ENCODE measurements around the gene KCNJ12.
"Not testable (repeated sequence)": the region's sequence is repeated elsewhere in the genome, so short reads cannot be mapped to it uniquely, and the experiment has no call there.

Gene KCNJ12

GRCh38 chr17:21376081-21376758 is at the start of gene KCNJ12:
KCNJ12 (plus strand) TSS chr17:21376357; CDS start chr17:21415343, 38,986 bp downstream.
- no peak for DNase-seq

DNA sequence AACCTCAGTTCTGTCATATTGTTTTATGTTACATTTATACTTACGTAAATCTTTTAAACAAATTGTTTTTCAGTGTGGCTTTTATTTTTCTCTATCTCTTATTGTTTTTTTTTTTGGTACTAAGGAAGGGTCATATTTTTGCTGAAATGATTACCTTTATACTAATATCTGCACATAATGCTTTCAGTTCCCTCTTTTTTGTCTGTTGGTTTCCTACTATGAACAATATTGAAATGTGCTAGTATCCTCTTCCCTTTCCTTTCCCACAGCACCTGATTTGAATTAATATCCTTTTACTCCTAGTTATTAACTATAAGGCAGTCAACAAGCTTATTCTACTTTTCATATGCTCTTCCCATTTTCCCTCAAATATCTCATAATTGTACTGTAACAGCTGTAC is 48.2 kb upstream of the KCNJ12 start:
- DNase-seq, result not testable (repeated sequence)

- DNase-seq, result not testable (repeated sequence)
These were observed 47.4 kb upstream of the KCNJ12 start for GRCh38 chr17:21328778-21329177.

GRCh38 chr17:21330436-21331160 is 45.6 kb upstream of the KCNJ12 start:
- DNase-seq, result no peak

DNA sequence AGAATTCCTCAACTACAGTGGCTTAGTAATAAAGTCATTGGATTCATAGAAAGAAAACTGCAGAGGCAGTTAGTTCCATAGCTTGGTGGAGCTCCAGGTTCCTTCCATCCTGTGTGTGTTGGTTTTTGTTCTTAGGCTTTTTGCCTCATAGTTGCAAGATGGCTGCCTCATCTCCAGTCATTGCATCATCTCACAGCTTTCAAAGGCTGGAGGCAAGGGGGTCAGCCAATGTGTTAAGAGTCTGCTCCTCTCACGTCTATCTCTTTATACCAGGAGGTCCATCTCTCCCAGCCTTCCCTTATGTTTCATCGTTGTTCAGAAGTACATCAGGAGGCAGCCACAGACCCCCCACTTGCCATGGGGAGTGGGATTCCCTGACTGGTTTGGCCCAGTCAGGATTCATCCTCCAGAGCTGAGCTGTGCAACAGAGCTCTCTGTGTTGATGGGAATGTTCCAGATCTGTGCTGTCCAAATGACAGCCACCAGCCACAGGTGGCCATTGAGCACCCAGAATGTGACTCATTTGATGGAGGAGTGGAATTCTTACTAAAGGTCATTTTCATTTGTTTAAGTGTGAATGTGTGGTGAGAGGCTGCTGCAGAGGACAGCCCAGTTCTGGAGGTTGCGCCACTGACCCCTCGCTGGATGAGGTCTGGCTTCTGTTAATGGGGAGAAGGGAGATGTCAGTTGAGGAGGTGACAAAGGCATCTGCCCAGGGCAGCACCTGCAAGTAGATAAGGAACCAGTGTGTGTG is 39.4 kb upstream of the KCNJ12 start:
- DNase-seq, result peak; percentile 4

DNA sequence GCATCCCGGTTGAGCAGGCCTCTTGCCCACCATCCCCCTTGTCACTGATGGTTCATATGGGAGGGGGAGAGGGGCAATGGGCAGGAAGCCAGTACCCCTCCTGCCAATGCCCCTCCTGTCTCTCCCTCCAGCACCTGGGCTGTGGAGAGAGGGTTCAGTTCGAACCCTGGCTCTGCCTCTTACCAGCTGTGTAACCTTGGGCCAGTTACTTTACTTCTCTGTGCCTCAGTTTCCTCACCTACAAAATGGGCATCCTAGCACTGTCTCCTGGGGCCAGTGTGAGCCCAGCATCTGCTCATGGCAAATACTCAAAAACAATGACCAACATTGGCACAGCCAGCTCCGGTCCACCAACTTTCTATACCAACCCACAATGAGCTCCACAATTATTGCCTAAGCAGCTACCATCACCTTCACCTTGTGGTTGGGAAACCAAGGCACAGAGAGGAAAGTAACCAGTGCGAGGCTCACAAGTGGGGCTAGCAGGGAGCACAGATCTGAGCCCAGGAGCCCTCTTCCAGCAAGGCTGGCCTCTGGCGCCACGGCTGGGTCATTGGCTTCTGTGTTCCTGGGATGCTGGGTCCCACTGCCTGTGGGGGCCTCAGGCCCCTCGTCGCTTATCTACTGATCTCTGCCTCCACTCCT is 38.1 kb upstream of the KCNJ12 start:
- peak; percentile 3 for DNase-seq

GRCh38 chr17:21339011-21339410 is 37.1 kb upstream of the KCNJ12 start:
- DNase-seq, result no peak

- peak; percentile 3 for DNase-seq
These were observed 36.6 kb upstream of the KCNJ12 start for GRCh38 chr17:21339571-21339970.

DNA sequence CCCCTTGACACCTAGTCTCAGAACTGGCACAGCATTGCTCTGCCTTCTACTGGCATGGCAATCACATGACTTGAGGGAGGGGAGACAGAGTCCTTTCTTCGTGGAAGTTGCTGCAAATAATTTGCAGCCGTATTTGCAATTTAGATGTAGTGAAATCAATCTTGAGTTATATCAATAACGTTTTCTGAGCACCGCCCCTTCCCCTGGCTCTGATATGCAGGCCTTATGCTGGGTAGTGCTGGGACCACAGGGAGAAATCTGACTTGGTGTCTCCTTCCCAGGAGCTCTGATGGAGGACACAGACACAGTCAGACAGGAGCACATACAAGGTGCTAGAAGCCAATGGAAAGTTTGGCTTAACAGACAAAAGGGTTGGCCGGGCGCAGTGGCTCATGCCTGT is 35.8 kb upstream of the KCNJ12 start:
- DNase-seq, result not testable (repeated sequence)

DNA sequence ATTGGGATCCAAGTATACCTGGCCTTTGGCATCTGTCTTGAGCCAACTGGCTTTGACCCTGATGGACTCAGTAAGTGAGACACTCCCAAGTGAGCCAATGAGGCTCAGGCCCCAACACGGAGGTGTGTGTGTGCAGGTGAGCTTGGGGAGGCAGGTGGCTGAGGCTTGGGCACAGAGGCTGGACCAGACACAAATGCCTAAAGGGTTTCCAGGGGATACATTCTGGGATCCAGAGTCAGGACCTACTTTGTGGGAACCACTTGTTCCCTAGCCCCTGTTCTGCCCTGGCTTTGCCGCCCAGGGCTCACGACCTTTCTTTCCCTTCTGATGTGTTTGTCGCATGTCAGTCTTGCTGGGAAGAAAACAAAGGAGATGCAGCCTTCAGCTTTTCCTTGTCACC is 34.9 kb upstream of the KCNJ12 start:
- DNase-seq, result not testable (repeated sequence)

- peak; percentile 7 for DNase-seq
These were observed 34.1 kb upstream of the KCNJ12 start for GRCh38 chr17:21341925-21342540.

DNA sequence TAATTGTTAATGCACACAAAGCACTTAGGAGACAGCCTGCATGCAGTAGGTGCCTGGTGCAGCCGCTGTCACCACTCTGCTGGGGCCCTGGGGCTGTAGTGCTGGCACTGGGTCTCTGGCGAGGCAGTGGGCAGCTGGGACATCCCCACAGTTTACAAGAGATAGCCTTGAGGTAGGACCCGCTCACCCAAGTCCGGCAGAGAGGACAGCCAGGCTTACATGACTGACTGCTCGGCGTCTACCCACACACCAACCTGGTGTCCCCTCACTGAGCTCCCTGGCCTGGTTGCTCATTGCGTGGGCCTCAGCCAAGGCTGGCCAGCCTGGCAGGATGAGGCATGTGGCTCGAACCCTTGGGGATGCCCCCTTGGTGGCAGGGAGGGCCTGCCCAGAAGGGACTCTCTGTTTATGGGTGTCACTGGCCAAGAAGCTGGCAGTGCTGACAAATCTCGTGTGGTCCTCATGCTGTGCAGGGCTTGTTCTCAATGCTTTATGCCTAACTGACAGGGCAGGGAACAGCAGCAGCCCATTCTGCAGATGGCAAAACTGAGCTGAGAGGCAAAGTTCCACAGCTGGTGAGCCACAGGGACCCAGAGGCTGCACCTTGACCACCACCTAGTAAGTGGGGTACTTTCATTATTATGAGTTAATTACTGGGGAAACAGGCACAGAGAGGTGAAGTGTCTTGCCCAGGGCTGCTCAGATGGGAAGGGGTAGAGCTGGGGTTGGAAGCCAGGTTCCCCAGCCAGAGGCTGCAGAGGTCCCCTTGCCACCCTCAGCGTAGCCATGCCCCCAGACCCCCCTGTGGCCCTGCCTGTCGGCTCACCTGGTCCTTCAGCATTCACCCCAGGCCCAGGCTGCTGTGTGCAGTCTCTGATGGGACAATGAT is 32.9 kb upstream of the KCNJ12 start:
- peak; percentile 12 for DNase-seq

DNA sequence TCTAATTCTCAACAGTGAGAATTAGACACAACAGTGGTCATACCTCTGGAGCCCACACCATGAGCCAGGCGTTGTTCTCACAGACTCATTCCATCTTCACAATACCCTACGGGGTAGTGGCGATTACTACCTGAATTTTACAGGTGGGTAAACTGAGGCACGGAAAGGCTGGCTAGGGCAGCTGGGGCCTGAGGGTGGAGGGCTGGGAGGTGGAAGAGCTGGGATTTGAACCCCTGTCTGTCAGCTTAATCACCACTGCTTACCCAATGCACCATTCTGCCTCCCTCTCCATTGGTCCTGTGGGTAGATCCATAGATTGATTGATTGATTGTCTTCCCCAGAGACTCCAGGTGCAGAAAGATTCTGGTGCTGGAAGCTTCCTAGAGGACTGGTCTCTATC is 31.4 kb upstream of the KCNJ12 start:
- DNase-seq, result peak; percentile 3

DNA sequence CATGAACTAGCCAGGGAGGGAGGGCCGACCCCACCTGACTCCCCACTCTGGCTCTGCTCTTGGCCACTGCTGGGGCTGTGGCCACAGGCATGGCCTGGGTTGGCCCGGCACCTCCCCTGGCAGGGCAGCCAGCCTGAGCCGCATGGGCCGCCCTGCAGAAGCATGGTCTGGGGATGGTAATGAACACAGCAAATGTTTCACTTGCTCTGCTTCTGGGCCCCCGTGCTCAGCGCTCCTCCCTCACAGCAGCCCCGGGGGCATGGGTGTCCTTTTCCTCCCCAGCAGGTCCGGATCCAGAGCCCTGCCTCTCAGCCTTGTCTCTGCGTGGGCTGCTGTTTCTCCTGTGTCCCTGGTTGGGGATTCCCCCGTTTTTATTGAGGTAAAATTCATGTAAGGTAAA is 30.9 kb upstream of the KCNJ12 start:
- peak; percentile 12 for DNase-seq

DNA sequence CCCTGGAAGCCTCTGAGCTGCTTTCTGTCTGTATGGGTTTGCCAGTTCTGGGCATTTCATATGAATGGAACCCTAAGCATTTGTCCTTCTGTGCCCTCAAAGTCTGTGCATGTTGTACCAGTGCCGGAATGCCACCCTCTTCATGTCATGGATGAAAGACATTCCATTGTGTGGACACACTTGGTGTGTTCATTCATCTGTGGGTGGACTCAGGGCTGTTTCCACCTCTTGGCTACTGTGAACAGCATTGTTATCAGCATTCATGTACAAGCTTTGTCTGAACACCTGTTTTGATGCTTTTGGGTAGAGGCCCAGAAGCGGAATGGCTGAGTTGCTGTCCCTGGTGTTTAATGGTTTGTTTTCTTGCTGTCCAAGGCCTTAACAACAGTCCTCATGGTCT is 30.1 kb upstream of the KCNJ12 start:
- not testable (repeated sequence) for DNase-seq

GRCh38 chr17:21346651-21347250 is 29.4 kb upstream of the KCNJ12 start:
- DNase-seq, result peak; percentile 8

DNA sequence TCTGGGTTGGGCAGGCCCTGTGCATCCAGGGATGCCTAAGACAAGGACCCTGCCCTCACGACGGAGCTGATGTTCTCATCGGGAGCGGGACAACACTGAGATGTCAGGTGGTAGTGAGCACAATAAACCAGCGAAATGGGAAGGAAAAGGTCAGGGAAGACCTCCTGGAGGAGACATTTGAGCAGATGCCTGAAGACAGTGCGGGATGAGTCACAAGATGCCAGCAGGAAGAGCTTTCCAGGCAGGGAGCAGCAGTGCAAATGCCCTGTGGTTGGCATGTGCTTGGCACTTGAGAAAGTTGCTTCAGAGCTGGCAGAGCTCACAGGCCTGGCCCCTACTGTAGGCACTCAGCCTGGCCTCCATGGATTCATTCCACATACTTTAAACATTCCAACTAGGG is 28.5 kb upstream of the KCNJ12 start:
- not testable (repeated sequence) for DNase-seq

DNA sequence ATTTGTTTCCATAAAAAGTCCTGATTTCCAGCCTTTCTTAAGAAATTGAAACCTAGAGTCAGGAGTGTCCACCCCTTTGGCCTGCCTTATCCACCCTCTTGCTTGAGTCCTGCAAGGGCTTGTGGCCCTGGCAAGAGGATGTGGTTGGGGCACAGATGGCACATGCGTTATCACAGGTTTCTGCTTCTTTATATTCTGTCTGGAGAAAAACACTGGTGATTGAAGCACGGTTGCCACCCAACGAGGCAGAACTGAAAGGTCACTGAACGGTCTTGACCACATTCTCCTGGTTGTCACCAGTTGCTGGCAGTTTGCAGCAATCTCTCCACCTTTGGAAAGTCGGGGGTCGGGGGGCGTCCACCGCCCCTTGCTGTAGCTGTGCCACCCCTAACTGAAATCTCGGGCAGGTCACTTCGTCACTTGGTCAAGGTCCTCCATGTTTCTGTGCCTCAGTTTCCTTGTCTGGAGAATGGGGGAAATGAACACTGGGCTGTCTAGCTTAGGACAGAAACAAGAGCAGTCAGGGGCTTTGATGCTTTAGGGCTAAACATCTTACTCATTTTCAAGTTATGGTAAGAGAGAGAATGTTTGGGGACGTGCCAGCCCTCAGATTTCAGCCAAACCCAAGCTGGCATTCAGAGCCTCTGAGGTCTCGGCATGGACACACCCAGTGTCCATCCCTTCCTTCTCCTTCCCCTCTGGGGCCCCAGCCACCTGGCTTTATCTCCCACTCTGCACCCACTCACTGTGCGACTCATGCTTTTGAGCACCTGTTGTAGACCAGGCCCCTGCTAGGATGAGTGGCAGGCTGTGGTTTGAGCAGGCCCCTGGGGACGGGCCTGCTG is 27.9 kb upstream of the KCNJ12 start:
- DNase-seq, result not testable (repeated sequence)

- not testable (repeated sequence) for DNase-seq
These were observed 27.3 kb upstream of the KCNJ12 start for GRCh38 chr17:21348926-21349261.

GRCh38 chr17:21349358-21350050 is 26.7 kb upstream of the KCNJ12 start:
- DNase-seq, result not testable (repeated sequence)

Data from activated T-cell treated with anti-CD3 and anti-CD28 coated beads, Interleukin-2, amount 50 U/mL, for 1 hour (primary cell).